Measurements from ENCODE around the gene DYNC1H1. TPM values are rescaled to one million over a fixed set of nuclear protein-coding genes. Genes with fewer than 3 reads are reported as not detected.

Gene DYNC1H1
- total RNA-seq, 4 donors from 2014 or later, result 338 to 524 (median 432) TPM

- TF ChIP-seq CTCF (IDR thresholded peaks at IDR 0.05; ENCODE audit: low read depth), result no peak
These were observed 10.9 kb downstream of the DYNC1H1 start for GRCh38 chr14:101975231-101975630.

GRCh38 chr14:101977311-101978071 is 13.1 kb downstream of the DYNC1H1 start:
- no peak for TF ChIP-seq CTCF (IDR thresholded peaks at IDR 0.05; ENCODE audit: low read depth)

GRCh38 chr14:101979666-101980065 is 15.3 kb downstream of the DYNC1H1 start:
- TF ChIP-seq CTCF (IDR thresholded peaks at IDR 0.05; ENCODE audit: low read depth), result no peak

GRCh38 chr14:101980251-101980650 is 15.9 kb downstream of the DYNC1H1 start:
- no peak for TF ChIP-seq CTCF (IDR thresholded peaks at IDR 0.05; ENCODE audit: low read depth)

- no peak for TF ChIP-seq CTCF (IDR thresholded peaks at IDR 0.05; ENCODE audit: low read depth)
These were observed 16.3 kb downstream of the DYNC1H1 start for GRCh38 chr14:101980700-101981099.

- no peak for TF ChIP-seq CTCF (IDR thresholded peaks at IDR 0.05; ENCODE audit: low read depth)
These were observed 18.2 kb downstream of the DYNC1H1 start for GRCh38 chr14:101982621-101983020.

GRCh38 chr14:101985957-101986356 is 21.6 kb downstream of the DYNC1H1 start:
- no peak for TF ChIP-seq CTCF (IDR thresholded peaks at IDR 0.05; ENCODE audit: low read depth)

Measured in subcutaneous adipose tissue (tissue), 4 donors.